ENCODE measurements around the gene PMVK.

- TF ChIP-seq TAF1 (IDR thresholded peaks at IDR 0.05; ENCODE audit: borderline replicate concordance, insufficient read depth, low read length) (no peak), POLR2AphosphoS5 (IDR thresholded peaks at IDR 0.05; ENCODE audit: low read depth, low read length) (no peak), SIN3A (IDR thresholded peaks at IDR 0.05; ENCODE audit: borderline replicate concordance, insufficient read depth, low read length) (no peak)
These were observed 12.8 kb downstream of the PMVK start for GRCh38 chr1:154923695-154924094.

Data from PFSK-1 (cell line).